ENCODE results near the gene GOLGA1.
A peak's percentile ranks its signal among the peaks of the same experiment; 100 is the strongest.

GOLGA1 gene

DNA sequence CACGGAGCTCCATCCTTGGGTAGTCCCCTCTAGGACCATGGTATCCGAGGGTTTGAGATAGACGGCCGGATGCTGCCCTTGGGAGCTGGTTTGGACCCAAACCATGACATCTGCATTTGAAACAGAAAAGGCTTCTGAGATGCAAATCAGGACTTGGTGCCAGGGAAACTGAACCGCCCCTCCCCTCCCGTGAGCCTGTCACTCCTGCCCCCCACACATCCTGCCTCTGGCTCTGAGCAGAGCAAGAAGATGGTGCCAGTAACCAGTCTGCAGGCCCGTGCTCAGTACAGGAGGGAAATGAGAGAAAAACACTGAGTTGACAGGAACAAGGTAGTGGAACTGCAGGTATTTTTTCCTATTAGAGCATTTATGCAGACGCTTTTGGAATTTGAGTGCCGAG, 60.4 kb downstream of the GOLGA1 start:
- DNase-seq: no peak

DNA sequence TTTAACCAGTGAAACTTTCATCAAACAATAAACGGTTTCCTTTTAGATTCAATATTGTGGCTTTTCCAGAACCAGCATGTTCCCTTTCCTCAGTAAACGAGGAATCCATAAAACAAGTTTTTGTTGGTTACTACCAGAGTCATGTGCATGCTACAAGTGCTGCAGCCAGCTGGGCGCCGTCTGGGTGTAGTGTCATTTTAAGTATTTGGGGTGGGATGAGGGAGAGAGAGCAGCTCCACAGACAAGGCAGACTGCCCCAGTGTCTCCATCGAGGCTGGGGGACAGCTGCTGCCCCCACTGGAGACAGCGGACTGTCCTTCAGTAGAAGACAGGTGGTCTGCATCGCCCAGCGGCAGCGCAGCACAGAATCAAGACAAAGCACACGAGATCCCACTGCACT, 61.7 kb downstream of the GOLGA1 start:
- DNase-seq: no peak

DNA sequence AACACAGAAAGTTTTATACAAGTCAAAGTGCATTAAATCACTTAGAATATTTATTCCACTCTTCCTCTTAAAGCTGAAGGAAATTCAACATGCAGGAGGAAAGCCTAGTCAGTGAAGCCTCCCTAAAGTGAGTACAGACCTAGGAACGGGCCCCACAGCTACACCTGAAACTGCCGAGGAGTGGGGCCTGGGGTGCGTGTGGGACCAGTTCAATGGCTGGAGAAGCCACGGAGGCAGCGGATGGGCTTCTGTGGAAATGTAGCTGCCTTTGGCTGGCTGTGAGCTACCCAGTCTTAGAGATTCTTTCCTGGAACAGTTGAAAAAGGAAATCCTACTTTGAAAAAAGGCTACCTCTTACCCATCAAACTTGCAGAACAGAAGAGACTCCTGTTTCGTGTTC, 62.4 kb downstream of the GOLGA1 start:
- DNase-seq: no peak

DNA sequence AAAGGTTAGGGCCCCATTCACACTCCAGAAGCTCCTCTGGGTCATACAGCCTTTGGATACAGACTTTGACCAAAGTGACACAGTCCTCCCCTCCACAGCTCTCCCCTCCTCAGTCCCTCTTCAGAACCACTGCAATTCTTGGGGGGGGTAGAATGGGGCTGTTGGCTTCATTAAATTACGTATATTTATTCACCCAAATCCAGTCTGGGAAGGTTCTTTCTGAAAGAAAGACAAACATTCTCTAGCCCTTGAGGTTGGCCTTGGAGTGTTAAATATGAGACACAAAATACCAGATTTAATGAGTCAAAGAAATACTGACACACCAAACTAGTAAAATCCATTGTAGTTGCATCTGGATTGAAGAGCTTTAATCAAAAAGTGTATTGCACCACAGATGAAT, 62.9 kb downstream of the GOLGA1 start:
- DNase-seq: no peak

DNA sequence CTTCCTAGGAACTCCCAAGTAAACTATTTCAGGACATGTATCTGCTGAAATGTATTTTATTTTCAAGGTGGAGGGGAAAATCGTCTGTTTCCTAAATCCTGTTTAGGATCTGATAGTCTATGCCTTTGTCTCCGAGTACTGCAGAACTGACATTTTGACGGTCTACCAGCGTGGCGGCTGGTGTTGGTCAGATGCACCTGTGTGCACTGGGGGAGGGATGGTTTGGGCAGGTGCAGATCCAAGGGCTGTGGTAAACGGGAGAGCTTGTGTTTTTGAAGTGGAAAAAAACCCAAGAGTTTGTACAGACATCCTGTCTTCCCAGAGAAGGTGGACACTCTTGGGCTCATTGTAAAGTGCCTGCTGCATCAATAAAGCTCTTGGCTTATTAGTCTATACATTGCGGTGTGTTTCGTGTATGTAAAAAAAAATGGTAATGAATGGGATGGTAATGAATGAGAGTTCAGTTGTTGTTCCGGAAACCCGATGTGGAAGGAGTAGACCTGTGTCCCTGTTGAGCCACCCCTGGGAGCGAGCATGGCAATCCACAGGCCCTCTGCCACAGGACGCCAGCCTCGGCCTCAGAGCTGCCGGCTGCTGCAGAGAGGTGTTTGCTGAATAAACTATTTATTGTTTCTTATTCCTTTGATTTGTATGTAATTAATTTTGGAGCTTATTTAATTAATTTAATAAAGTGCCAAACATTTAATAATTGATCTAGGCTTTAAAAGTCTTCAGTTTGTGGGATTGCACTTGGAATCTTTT, 63.7 kb downstream of the GOLGA1 start:
- no peak for DNase-seq

DNA sequence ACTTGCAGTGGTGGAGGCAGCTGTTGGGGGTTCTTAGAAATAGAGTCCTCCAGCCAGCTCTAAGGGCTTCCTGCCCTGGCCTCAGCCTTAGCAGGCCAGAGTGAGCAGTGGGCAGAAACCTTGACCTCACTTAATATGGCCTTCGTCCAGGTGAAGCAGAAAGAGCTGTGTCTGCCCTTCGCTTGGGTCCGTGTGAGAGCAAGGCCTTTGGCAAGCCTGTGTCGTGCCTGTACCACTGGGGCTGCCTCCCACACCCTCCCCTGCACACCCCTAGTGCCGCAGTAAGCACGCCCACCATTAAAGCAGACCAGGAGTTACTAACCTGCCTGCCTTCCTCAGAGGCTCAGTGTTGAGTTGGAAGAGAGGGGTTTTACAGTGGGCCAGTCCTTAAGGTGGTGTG, 65.4 kb downstream of the GOLGA1 start:
- no peak for DNase-seq

DNA sequence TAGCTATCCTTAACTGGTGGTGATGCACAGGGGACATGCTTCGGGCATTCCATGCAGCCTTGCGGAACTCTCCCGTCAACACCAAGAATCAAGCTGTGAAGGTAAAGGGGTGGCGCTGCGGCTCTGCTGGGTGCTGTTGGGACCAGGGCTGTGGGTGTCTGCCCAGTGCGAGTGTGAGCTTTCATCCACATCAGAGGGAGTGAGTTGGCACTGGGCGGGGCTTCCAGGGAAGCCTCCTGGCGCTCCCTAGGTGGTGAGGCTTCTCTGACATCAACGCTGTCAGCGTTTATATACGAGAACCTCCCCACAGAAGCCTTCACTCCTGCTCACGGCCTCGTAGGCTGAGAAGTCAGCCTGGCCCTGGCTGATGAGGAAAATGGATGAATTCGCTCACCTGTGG, 67.2 kb downstream of the GOLGA1 start:
- no peak for DNase-seq

DNA sequence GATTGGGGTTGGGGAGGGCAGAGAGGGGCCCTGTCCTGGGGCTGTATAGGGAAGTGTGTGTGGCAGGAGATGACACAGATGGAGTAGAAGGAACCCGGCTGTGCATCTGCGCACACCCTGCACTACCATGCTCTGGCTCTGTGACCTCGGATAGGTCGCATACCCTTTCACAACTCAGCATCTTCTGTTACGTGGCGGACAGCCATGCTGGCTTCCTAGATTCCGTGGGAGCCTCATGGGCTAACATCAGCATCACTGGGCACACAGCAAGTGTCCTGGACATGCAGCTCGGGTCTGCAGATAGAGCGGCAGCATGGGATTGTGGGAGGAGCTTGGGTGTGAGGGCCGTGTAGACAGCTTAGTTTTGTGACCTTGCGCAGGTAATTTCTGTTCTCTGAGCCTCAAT, 69.7 kb downstream of the GOLGA1 start:
- DNase-seq: no peak

DNA sequence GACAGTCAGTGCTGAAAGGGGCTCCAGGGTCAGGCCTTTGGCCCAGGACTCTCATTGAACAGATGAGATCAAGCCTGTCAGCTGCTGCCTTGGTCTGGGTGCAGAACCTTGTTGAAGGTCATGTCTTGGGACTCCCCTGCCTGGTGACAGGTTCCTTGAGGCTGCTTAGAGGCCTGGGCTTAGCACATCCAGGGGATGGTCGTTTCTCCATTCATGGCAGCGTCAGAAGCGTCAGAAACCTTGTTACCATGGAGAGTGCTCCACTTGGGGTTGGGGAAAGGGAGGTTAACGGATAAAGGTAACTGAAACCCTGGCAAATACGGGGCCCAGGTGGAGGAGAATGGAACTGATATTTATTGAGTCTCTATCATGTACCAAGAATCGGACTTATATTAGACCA, 70.2 kb downstream of the GOLGA1 start:
- no peak for DNase-seq

DNA sequence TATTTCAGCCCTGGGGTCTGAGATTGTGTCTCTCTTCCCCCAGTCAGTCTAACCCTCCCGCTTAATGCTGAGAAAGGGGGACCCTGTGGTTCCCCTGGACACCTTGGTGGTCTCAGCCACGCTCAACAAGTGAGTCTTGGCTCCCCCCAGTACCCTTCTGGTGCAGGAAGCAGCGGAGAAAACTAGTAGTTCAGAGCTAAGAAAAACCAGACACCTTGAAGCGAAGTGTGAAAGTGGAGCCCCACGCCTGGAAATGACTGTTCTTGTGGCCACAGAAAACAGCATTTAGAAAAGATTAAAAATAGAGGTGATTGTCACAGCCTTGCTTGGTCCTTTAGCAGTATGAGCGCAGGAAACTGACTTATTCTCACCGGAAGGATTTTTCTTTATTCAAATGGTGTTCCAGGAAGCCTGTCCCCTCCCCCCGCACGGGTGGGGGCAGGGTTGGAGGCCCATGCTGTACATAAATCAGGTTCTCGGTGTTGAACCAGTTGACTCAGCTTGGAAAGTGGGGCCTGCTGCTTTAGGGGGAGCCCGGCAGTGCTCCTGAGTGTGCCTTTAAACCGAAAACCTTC, 70.8 kb downstream of the GOLGA1 start:
- peak; percentile 16 to 63 for DNase-seq

DNA sequence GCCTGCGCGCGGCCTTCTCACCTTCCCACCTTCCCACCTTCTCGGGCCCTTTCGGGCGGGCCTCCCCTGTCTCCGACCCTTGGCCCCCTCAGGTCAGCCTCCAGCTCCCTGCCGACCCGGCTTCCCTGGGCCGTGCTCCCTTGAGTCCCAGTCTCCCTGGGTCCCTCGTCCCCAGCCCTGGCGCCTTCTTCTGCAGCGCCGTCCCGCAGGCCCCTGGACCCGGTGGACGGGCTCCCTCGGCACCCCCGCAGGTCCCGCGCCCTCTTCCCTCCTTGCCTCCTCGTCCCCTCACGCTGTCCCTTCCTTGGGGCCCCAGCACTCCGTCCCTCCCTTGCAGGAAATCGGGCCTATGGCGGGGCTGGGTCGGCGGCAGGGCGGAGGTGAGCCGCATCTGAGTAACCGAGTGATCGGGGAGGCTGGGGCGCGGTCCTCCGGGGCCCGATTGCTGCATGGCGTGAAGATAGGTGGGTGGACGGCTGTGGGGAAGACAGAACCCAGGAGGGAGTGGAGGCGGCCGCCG, 71.4 kb downstream of the GOLGA1 start:
- DNase-seq: no peak

DNA sequence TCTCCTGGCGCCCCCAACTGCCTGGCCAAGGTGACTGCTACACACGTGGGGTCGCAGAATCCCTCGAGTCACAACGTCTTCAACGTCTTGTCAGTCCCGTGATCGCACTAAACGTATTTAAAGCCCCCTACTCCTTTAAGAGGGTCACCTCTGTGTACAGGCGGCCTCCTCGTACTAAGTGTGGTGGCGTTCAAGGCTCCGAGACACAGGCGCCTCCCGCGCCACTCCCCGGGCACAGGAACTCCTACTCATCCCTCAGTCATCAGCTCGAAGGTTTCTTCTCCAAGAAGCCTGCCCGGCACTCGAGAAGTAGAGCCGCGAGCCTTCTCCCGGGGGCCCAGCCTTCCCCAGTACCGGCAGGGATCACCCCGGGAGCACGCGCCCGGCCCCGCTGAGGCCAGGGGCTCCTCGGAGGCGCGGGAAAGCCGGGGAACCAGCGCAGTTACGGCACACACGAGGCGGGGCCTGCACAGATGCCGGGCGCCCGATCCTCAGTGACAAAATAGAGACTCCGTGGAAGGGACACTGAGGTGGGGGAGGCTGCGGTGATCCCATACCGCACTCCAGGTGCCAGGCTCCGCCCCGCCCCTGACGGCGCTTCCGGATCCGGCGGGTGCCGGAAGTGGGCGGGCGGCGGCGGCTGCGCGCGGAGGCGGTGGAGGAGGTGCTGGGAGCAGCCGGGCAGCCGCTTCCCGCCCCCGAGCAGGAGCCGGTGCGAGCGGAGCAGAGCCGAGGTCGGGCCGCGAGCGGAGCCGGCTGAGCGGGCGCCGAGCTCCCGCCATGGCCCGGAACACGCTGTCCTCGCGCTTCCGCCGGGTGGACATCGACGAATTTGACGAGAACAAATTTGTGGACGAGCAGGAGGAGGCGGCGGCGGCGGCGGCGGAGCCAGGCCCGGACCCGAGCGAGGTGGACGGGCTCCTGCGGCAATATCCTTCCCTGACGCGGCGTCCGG, 72.1 kb downstream of the GOLGA1 start:
- DNase-seq: peak; percentile 48 to 69

DNA sequence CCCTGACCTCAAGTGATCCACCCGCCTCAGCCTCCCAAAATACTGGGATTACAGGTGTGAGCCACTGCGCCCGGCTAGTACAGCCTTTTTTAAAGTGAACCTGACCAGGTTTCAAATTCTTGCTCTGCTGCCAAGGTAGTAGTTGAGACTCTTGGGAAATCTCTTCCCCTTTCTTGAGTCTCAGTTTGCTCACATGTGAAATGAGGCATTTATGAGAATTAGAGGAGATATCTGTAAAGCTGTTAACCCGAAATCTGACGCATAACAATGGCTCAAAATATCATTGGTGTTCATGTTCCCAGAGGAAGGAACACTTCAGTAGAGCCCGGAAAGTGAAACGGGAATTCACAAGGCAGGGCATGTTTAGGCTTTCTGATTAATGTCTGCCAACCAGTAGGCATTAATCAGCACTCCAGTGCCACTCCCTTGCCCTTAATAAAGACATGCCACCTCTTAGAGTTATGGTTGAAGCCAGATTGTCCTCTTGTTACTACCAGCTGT, 77.5 kb downstream of the GOLGA1 start:
- no peak for DNase-seq

DNA sequence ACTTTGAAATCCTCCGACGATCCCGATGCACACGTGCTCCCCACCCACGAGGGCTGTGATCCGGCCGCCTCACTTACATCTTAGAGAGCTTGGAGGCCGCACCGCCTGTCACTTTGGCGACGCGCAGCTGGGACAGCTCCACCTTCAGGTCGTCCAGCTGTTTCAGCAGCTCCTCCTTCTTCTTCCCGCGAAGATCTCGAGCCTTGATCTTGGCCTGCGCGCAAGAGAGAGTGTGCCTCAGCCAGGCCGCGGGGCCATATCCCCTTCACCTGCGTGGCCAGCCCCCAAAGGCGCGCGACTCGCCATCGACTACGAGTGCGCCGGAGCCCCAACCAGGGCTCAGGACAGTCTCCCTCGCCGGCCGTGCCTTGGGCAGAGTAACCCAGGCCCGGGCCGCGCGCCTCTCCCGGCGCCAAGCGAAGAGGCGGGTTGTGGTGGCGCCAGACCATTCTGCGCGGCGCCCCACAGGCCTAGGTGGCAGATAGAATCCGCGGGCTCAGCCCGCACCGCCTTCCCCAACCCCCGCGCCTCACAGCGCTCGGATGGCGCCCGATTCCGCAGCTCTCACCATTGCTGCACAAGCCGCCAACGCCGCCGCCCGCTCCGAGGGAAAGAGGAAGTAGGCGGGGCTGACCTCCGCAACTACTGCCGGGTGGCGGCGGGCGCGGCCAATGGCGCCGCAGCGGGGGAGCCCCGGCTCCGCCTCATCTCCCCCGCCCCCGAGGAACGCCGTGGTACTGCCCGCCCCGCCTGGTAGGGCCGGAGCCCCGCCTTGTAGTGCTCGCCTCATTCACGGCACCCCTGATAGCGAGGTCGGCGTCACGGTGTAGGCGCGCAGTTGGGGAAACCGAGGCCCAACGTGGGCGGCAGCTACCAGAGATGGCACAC, 79.3 kb downstream of the GOLGA1 start, which contains the start of the genes ARPC5L and RPL35:
TSS of gene ARPC5L (plus strand) at position 789 of the 888 bp plus-strand sequence. CDS start 7,161 bp downstream, outside the sequence.
TSS of gene RPL35 (minus strand) at position 616 of the 888 bp plus-strand sequence. CDS start at position 571, 45 bp downstream.
- peak; percentile 79 to 80 for DNase-seq

DNA sequence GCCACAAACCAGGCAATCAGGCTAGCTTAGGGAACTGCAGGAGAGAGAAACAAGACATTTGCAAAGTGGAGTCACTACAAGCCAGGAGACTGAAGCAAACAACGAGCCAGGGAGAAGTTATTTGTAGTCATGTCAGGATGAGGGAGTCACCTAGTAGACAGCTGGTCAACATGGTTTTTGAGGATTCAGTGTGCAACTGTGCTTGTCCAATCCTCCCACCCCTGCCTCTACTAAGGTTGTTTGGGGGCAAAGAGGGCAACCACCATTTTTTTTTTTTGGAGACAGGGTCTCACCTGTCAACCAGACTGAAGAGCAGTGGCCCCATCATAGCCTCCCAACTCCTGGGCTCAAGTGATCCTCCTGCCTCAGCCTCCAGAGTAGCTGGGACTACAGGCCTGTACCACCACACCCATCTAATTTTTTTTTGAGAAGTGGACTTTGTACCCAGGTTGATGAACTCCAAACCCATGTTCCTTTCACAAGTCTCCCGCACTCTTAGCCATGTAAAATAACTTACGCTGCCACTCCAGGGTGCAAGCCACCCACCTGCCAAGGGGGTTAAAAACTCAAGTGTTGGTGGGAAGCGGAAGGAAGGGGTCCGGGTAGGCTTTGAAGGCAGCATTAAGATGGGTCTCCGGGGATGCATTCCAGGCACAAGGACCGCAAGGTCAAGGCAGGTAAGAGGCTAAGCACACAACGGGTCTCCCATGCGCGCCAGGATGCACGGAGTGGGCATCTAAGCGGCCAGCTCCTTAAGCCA, 80.1 kb downstream of the GOLGA1 start:
- no peak for DNase-seq

DNA sequence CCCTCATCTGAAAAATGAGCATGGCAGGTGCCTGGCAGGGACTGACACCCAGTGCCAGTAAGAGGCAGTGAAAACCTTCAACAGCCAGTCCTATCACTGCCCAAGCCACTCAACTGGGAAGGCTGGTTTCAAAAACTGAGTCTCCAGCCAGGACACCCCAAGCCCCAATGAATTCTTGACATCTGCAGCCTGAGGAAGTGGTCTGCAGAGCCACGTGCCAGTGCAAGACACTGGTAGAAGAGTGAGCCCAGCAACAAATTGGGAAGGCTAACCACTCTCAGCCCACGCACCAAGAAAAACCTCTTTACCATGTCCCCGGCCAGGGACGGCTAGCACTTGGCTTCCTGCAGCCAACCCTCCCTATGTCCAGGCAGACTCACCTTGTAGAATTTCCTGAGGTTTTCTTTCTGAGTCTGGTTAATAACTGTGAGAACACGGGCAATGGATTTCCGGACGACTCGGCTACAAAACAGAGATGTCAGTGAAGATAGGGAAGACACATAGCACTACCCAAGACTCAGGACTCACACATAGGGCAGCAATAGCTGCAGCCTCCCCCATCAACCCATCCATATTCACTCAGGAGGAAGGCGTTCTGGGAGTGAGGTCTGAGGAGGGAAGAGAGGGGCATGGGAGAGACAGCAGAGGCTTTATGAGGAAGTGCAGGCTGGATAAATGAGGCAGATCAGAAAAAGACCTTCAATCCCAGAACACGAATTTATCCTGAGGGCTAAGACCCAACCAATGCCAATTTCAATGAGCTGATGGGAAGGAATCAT, 80.9 kb downstream of the GOLGA1 start:
- DNase-seq: no peak

DNA sequence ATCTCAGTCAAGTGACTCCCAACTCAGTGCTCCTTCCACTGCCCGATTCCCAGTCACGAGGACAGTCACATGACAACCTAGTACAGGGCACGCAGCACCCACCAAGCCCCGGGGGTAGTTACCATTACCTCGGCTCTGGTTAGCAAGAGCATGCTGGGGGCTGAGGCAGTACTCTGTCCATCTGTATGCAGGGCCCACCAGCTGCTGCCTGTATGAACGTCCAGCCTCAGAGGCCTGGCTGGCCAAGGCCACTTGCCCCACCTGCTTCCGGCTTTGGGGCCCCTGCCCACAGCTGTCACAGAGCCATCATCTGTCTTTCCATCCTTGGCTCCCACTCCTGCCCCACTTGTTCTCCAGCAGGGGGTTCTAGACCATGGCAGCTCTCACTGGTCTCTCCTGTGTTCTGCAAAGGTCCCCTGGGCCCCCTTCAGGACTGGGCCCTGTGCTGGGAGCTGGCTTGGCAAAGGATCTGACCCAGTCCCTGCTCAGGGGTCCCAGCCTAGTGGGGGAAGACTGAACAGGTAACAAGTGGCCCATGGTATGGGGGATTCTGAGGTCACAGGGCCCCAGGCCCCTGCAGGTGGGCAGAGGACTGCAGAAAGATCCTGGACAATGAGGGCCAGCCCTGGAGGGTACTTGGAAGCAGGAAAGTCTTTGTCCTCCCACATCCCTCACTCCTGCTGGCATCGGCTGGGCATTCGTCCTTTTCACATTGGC, 82.4 kb downstream of the GOLGA1 start:
- no peak for DNase-seq

DNA sequence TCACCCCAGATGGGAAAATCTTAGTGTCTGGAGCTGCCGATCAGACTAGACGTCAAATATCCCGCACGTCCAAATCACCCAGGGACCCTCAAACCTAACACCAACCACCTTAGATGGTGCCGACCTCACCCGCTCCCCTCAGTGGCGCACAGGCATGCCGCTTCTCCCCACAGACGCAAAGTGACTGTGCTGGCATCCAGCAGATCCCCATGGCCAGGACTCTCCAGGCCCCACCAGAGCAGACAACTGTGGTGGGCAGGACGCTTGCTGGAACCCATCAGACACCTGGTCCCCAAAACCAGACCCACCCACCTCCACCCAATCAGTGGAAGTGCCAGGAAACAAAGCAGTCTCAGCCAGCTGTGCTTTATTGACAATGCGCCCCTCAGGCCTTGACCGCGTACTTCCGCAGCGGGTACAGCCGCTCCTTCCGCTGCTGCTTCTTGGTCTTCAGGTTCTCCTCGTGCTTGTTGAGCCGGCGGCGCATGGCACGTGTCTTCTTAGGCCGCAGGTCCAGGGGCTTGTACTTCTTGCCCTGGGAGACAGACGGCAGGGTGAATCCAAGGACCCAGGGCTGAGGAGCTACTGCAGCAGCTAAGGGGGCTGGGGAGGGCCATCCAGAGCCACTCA, 83.2 kb downstream of the GOLGA1 start:
- no peak for DNase-seq
